KMS-11 (cell line): Measurements from ENCODE around the gene COL26A1.

Experiments used
- H2AFZ ChIP-seq: fragments of 200-600 bp; sonication (generic); 2 replicates; pipeline ENCODE4 v1.6.1; 2016; ENCODE audit warnings: antibody characterized with exemption, mixed run types, low read depth
- H3K27ac ChIP-seq: fragments of 200-600 bp; sonication (generic); 2 replicates; pipeline ENCODE4 v1.6.1; 2016; ENCODE audit warnings: mild to moderate bottlenecking, mixed run types
- H3K27me3 ChIP-seq: fragments of 200-600 bp; sonication (generic); 2 replicates; pipeline ENCODE4 v1.6.1; 2017; ENCODE audit warnings: mild to moderate bottlenecking, low read depth, mixed run types, moderate library complexity; ENCODE audit not compliant: insufficient read depth
- H3K36me3 ChIP-seq: fragments of 200-600 bp; sonication (generic); 2 replicates; pipeline ENCODE4 v1.6.1; 2017; ENCODE audit warnings: mild to moderate bottlenecking, mixed run types; ENCODE audit not compliant: insufficient read depth
- H3K4me1 ChIP-seq: fragments of 200-600 bp; sonication (generic); 2 replicates; pipeline ENCODE4 v1.6.1; 2016; ENCODE audit warnings: mild to moderate bottlenecking, low read depth, mixed run types; ENCODE audit not compliant: poor library complexity, severe bottlenecking
- H3K4me2 ChIP-seq: fragments of 200-600 bp; sonication (generic); 2 replicates; pipeline ENCODE4 v1.7.0; 2016; ENCODE audit warnings: mild to moderate bottlenecking, mixed run types
- H3K4me3 ChIP-seq: fragments of 200-600 bp; sonication (generic); IDR thresholded peaks from 2 replicates; pipeline ENCODE4 v1.6.1; 2017; ENCODE audit warnings: low read depth, low read length, mixed read lengths; ENCODE audit not compliant: insufficient read depth
- H3K79me2 ChIP-seq: fragments of 200-600 bp; sonication (generic); 2 replicates; pipeline ENCODE4 v1.6.1; 2016; ENCODE audit warnings: low read depth, mixed run types; ENCODE audit not compliant: insufficient read depth
- H3K9ac ChIP-seq: fragments of 200-600 bp; sonication (generic); 2 replicates; pipeline ENCODE4 v1.6.1; 2016; ENCODE audit warnings: mild to moderate bottlenecking, mixed run types
- H4K20me1 ChIP-seq: fragments of 200-600 bp; sonication (generic); 2 replicates; pipeline ENCODE4 v1.6.1; 2016; ENCODE audit warnings: mild to moderate bottlenecking, mixed run types; ENCODE audit not compliant: insufficient read depth
- TF ChIP-seq, protein P1 (sequence below): fragments of 200-600 bp; sonication (generic); conservative IDR thresholded peaks from 2 replicates; pipeline ENCODE4 v1.6.1; 2017; ENCODE audit warnings: low read depth, mild to moderate bottlenecking, antibody characterized with exemption, low read length, moderate library complexity, mixed read lengths

Gene COL26A1

GRCh38 chr7:101373812-101374614 is 11.3 kb downstream of the COL26A1 start:
- no peak overlapping the region for H3K27ac ChIP-seq
- H3K79me2 ChIP-seq = no peaks in the 10 kb centered on the region
- peaks cover 26% of the 10 kb centered on the region; the same call in 1 of the 2 replicates for H3K27me3 ChIP-seq
- H3K9ac ChIP-seq = no peak overlapping the region
- no peaks in the 10 kb centered on the region for H4K20me1 ChIP-seq
- H3K36me3 ChIP-seq = no peaks in the 10 kb centered on the region
- TF ChIP-seq, protein P1, sequence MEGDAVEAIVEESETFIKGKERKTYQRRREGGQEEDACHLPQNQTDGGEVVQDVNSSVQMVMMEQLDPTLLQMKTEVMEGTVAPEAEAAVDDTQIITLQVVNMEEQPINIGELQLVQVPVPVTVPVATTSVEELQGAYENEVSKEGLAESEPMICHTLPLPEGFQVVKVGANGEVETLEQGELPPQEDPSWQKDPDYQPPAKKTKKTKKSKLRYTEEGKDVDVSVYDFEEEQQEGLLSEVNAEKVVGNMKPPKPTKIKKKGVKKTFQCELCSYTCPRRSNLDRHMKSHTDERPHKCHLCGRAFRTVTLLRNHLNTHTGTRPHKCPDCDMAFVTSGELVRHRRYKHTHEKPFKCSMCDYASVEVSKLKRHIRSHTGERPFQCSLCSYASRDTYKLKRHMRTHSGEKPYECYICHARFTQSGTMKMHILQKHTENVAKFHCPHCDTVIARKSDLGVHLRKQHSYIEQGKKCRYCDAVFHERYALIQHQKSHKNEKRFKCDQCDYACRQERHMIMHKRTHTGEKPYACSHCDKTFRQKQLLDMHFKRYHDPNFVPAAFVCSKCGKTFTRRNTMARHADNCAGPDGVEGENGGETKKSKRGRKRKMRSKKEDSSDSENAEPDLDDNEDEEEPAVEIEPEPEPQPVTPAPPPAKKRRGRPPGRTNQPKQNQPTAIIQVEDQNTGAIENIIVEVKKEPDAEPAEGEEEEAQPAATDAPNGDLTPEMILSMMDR = no peak
- no peak overlapping the region for H3K4me3 ChIP-seq
- no peak overlapping the region for H3K4me2 ChIP-seq
- no peak overlapping the region for H2AFZ ChIP-seq
- H3K4me1 ChIP-seq = no peaks in the 10 kb centered on the region

DNA sequence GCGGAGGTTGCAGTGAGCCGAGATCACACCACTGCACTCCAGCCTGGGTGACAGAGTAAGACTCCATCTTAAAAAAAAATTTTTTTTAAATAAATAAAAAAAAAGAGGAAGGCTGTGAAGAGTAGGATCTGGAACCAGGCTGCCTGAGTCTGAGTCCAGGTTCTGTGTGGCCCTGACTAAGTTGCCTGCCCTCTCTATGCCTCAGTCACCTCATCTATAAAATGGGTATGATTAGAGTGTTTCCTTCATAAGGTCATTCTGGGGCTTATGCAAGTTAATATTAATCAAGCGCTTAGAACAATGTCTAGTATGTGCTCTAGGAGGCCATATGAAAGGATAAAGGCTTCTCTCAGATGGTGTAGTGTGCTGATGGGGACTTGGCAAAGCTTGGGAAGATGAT is 12.3 kb downstream of the COL26A1 start:
- Histone ChIP-seq H3K27ac (no peak overlapping the region), H3K4me1 (no peaks in the 10 kb centered on the region), H3K36me3 (no peaks in the 10 kb centered on the region), H3K79me2 (no peaks in the 10 kb centered on the region), H4K20me1 (no peaks in the 10 kb centered on the region), H2AFZ (no peak overlapping the region), H3K9ac (no peak overlapping the region), H3K4me2 (no peak overlapping the region), H3K4me3 (no peak overlapping the region), H3K27me3 (peaks cover 32% of the 10 kb centered on the region; the same call in 1 of the 2 replicates)
- TF ChIP-seq, protein P1 = no peak

DNA sequence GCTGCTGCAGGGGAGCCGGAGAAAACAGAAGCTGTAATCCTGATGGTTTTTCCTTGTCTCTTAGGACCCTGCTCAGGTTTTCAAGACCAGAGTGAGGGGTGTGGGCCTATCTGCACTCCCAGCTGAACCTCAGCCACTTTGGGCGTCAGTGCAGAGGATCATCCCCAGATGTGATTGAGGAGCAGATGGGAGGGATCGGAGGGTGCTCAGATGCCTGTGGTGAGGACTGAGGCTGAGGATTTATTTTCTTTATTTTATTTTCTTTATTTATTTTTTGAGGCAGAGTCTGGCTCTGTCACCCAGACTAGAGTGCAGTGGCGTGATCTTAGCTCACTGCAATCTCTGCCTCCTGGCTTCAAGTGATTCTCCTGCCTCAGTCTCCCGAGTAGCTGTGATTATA is 13.9 kb downstream of the COL26A1 start:
- Histone ChIP-seq H4K20me1 (no peaks in the 10 kb centered on the region), H3K4me3 (no peak overlapping the region), H2AFZ (no peak overlapping the region), H3K79me2 (no peaks in the 10 kb centered on the region), H3K27ac (no peak overlapping the region), H3K27me3 (peaks cover 39% of the 10 kb centered on the region; the same call in 1 of the 2 replicates), H3K4me1 (no peaks in the 10 kb centered on the region), H3K36me3 (no peaks in the 10 kb centered on the region), H3K9ac (no peak overlapping the region), H3K4me2 (no peak overlapping the region)
- TF ChIP-seq, protein P1 = no peak

DNA sequence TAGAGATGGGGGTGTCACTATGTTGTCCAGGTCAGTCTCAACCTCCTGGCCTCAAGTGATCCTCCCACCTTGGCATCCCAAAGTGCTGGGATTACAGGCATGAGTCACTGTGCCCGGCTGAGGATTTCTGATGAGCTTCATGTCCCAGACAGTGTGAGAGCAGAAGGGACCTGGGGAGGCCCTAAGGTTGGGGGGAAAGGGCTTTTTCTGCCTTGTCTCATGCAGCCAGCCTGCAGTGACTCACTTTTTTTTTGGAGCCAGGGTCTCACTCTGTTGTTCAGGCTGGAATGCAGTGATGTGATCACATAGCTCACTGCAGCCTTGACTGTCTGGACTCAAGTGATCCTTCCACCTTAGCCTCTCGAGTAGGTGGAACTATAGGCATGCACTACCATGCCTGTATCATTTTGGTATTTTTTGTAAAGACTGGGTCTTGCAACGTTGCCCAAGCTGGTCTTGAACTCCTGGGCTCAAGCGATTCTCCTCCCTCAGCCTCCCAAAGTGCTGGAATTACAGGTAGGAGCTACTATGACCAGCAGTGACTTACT is 14.6 kb downstream of the COL26A1 start:
- H3K9ac ChIP-seq = no peak overlapping the region
- no peak overlapping the region for H2AFZ ChIP-seq
- no peak overlapping the region for H3K27ac ChIP-seq
- no peaks in the 10 kb centered on the region for H3K4me1 ChIP-seq
- H3K4me3 ChIP-seq = no peak overlapping the region
- no peak overlapping the region for H3K4me2 ChIP-seq
- no peaks in the 10 kb centered on the region for H3K36me3 ChIP-seq
- peaks cover 39% of the 10 kb centered on the region; the same call in 1 of the 2 replicates for H3K27me3 ChIP-seq
- H3K79me2 ChIP-seq = no peaks in the 10 kb centered on the region
- H4K20me1 ChIP-seq = no peaks in the 10 kb centered on the region
- TF ChIP-seq, protein P1 = no peak
